Gastroesophageal sphincter (tissue), 3 donors: ENCODE data around the gene TANGO2.

Source experiments
- CTCF ChIP-seq, 4 experiments: fragments of 200-600 bp in 2 of 4; fragments of 450-650 bp in 2 of 4; sonication (generic) in 1 of 4; IDR thresholded peaks; one replicate each; pipeline ENCODE4 v1.5.1; 2017 to 2019; ENCODE audit warnings: antibody characterized with exemption in 4 of 4, mild to moderate bottlenecking in 2 of 4, moderate library complexity in 2 of 4
- POLR2AphosphoS5 ChIP-seq: sonication (generic); formaldehyde crosslinking; IDR thresholded peaks from one replicate; pipeline ENCODE4 v1.6.1; 2017; ENCODE audit warnings: antibody characterized with exemption

GRCh38 chr22:20033045-20033706, 12.3 kb downstream of the TANGO2 start:
- TF ChIP-seq CTCF (IDR thresholded peaks at IDR 0.05) (no peak), POLR2AphosphoS5 (no peak)
